Stimulated activated naive CD4-positive, alpha-beta T cell (primary cell): Measurements from ENCODE around the gene UGT1A7.
"Not testable (repeated sequence)": the region's sequence is repeated elsewhere in the genome, so short reads cannot be mapped to it uniquely, and the experiment has no call there.

Experiments
- DNase-seq, 6 experiments: peaks; one replicate each; lab custom pipeline; 2025; lab: John Stamatoyannopoulos, UW

Gene UGT1A7

GRCh38 chr2:233712611-233713261, 31.0 kb downstream of the UGT1A7 start, which contains the start of gene UGT1A5:
Gene UGT1A5 (plus strand): TSS chr2:233712907. CDS start chr2:233712992, 85 bp downstream.
- DNase-seq = no peak

- no peak for DNase-seq
These were observed 31.5 kb downstream of the UGT1A7 start for GRCh38 chr2:233713262-233713615.

GRCh38 chr2:233714121-233714520, 32.4 kb downstream of the UGT1A7 start:
- no peak for DNase-seq

GRCh38 chr2:233718552-233718951, 36.9 kb downstream of the UGT1A7 start, which contains the start of gene UGT1A4:
Gene UGT1A4 (plus strand): TSS chr2:233718736. CDS start chr2:233718821, 85 bp downstream.
- DNase-seq = no peak

GRCh38 chr2:233728723-233729301, 47.1 kb downstream of the UGT1A7 start, which contains the start of gene UGT1A3:
Gene UGT1A3 (plus strand): TSS chr2:233729042. CDS start chr2:233729127, 85 bp downstream.
- no peak for DNase-seq

- not testable (repeated sequence) for DNase-seq
These were observed 55.4 kb downstream of the UGT1A7 start for GRCh38 chr2:233736868-233737653.

GRCh38 chr2:233740870-233741269, 59.2 kb downstream of the UGT1A7 start:
- DNase-seq = no peak

- no peak for DNase-seq
These were observed 62.0 kb downstream of the UGT1A7 start for GRCh38 chr2:233743464-233744259.

GRCh38 chr2:233745073-233745755, 63.5 kb downstream of the UGT1A7 start:
- no peak for DNase-seq

- DNase-seq = not testable (repeated sequence)
These were observed 64.1 kb downstream of the UGT1A7 start for GRCh38 chr2:233745838-233746237.

- DNase-seq = no peak
These were observed 65.0 kb downstream of the UGT1A7 start for GRCh38 chr2:233746475-233747282.

- DNase-seq = no peak
These were observed 65.5 kb downstream of the UGT1A7 start for GRCh38 chr2:233747283-233747544.

GRCh38 chr2:233750689-233751088, 69.0 kb downstream of the UGT1A7 start:
- DNase-seq = not testable (repeated sequence)

GRCh38 chr2:233751212-233752009, 69.7 kb downstream of the UGT1A7 start:
- not testable (repeated sequence) for DNase-seq

GRCh38 chr2:233754872-233755611, 73.3 kb downstream of the UGT1A7 start:
- no peak for DNase-seq

GRCh38 chr2:233756429-233757081, 74.9 kb downstream of the UGT1A7 start:
- no peak for DNase-seq

- no peak for DNase-seq
These were observed 76.4 kb downstream of the UGT1A7 start for GRCh38 chr2:233758141-233758540.

- DNase-seq = no peak
These were observed 77.1 kb downstream of the UGT1A7 start for GRCh38 chr2:233758849-233759248.

- no peak for DNase-seq
These were observed 78.3 kb downstream of the UGT1A7 start, which contains the start of gene UGT1A1 for GRCh38 chr2:233760043-233760442. Gene UGT1A1 (plus strand): TSS chr2:233760270. CDS start chr2:233760288, 18 bp downstream.
